HTR-8/SVneo (cell line): ENCODE data around the gene NCOA3.
"Not testable (repeated sequence)": the region's sequence is repeated elsewhere in the genome, so short reads cannot be mapped to it uniquely, and the experiment has no call there.

Source experiments
- DNase-seq: peaks from one replicate; pipeline ENCODE4 v3.0.0; 2011; ENCODE audit warnings: low spot score, mixed read lengths; ENCODE audit not compliant: insufficient read length
- FAIRE-seq: peaks from 2 replicates; lab custom pipeline; 2011; peaks lifted over from hg19 to GRCh38; lab: Jason Lieb, UNC

NCOA3 gene

DNA sequence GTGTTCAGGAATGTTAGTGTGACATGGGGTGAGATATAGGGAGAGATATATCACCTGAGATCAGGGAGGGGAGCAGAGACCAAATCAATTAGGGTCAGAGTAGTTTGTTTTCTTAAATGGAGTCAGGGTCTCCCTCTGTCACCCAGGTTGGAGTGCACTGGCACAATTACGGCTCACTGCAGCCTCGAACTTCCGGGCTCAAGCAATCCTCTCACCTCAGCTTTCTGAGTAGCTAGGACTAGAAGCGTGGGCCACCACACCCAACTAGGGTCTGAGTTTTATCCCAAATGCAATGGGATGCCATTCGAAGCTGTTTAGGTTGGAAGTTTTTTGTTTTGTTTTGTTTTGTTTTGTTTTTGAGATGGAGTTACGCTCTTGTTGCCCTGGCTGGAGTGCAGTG, 3.1 kb upstream of the NCOA3 start:
- no peak for DNase-seq
- no peak for FAIRE-seq

DNA sequence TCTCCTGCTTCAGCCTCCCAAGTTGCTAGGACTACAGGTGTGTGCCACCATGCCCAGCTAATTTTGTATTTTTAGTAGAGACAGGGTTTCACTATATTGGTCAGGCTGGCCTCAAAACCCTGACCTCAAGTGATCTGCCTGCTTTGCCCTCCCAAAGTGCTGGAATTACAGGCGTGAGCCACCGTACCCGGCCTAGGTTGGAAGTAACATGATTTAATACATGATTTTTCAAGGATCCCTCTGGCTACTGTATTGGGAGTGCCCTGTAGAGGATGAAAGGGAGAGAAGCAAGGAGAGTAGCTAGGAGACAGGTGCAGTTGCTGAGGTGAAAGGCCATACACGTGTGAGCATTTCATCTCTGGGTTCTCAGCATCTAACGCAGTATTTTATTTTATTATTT, 2.6 kb upstream of the NCOA3 start:
- FAIRE-seq (no peak), DNase-seq (no peak)

DNA sequence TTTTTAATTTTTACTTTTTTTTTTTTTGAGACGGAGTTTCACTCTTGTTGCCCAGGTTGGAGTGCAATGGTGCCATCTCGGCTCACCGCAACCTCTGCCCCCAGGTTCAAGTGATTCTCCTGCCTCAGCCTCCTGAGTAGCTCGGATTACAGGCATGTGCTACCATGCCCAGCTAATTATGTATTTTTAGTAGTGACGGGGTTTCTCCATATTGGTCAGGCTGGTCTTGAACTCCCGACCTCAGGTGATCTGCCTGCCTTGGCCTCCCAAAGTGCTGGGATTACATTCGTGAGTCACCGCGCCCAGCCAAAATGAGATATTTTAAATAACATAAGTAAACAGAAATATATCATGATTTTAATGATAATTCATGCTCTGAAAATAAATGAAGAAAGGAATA, 1.6 kb upstream of the NCOA3 start:
- DNase-seq, FAIRE-seq: not testable (repeated sequence)

DNA sequence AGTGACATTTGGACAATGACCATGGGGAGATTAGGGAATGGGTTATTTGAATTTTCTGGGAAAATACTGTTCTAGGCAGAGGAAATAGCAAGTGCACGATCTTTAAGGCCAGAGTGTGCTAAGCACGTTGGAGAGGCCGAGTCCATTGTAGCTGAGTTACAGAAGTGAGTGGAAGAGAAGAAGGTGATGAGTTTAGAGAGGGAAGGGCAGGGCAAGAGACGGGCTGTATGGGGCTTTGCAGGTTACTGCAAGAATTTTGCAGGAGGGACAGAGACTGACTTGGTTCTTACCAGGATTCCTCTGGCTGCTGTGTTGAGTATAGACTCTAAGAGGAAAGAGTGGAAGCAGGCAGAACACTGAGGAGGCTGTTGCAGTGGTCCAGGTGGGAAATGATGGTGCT, 1.1 kb upstream of the NCOA3 start:
- no peak for DNase-seq
- peak; percentile 42 for FAIRE-seq

DNA sequence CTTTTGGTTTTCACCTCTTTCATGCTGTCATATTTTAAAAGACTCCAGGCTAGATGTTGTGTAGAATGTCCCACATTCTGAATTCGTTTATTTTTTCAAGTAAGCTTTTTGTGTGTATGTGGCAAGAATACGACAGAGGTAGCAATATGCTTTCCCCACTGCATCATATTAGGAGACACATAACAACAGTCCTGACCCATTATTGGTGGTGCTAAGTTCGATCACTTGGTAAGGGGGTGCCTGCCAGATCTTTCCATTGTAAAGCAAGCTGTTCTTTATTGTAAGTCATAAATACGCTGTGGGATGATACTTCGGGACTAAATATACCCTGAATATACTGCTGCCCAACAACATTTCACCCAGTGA, 588 bp upstream of the NCOA3 start:
- no peak for DNase-seq
- no peak for FAIRE-seq

DNA sequence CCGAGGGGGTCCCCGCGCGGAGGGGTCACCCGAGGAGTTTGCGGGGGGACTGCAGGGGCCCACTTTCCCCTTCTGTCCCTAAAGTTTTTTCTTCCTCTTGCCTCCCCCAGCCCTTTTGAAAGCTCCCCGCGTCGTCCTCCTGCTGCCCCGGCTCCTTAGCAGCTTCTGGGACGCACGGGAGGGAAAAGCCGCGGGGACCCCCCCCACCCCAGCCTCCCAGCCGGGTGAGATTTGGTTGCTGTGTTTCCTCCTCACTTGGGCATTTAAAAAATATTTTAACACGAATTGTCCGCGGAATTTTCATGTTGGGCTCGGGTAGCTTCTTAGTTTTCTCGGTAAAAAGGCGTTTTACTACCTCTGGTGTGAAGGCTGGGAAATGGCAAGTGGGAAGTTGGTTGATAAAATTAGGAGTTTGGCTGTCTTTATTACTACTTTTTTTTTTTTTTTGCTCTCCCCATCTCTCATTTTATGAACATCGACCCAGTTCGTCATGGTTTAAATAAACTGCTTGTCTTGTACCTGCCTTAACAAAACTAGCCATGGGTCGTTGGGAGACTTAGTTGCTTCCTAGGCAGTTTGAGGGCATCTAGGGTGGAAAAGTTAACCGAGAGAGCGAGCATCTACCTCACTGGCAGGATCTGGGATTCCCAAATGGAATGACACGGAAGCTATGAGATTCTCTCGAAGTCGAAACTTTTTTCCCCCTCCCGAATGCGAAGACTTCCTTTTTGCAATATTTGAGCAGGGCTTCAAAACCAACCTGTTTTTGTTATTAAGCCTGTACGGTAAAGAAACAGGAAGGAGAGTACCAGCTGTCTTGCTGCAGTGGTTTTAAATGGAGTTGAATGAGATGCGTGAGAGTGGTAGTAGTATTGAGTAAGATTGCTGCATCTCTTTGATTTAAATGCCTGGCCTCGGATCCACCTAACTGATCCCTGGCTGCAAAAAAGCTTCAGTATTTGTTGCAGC, 868 bp downstream of the NCOA3 start:
- FAIRE-seq: no peak
- peak; percentile 72 for DNase-seq

DNA sequence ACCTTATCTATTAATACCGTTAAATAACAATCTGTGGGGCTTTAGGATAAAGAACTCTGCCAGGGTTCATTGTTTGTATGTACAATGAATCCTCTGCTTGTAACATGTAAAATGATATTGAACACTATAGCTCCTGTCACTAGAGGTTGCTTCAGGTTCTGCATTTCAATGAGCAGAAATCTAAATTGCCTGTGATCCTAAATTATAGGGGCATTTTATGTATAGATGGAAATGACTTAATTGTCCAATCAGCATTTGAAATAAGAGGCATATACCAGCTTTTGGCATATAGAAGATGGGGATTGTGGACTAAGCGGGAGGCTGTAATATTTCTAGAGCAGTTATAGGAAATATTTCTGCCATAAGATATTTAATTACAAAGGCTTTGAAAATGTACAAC, 2.0 kb downstream of the NCOA3 start:
- FAIRE-seq (no peak), DNase-seq (no peak)

DNA sequence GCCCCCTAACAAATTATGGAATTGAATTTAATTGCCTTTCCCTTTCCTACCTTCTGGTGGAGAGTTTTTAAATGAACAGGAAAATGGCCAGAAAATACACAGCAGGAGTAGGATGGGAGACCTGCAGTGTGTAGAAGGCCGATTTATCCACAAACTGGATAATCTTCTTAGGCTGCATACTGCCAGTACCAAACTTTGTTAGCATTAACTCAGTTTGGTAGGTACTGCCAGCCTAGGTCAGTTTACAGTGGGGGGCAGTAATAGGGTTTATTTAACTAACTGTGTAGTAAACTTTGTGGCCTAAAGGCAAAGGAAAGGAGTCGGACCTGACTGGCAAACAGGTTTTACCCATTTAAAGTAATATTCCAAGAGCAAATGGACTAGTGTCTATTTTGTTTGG, 4.6 kb downstream of the NCOA3 start:
- DNase-seq (no peak), FAIRE-seq (no peak)

DNA sequence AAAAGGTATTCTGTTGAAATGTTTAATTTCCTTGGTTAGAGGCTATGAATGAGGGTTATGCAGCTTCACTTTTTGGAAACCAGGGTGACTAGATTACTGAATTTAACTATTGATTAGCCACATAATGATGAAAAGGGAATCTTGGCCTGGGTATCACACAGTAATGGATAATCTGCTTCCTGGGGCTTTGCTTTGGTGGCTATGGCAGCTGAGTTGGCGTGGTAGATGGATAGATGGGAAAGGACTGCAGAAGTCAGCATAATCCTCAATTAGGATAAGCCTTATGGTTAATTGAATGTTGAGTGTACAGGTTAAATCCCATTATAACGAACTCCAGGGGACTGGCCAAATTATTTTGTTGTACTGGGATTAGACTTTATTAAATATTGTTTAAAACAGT, 5.2 kb downstream of the NCOA3 start:
- no peak for DNase-seq
- no peak for FAIRE-seq

DNA sequence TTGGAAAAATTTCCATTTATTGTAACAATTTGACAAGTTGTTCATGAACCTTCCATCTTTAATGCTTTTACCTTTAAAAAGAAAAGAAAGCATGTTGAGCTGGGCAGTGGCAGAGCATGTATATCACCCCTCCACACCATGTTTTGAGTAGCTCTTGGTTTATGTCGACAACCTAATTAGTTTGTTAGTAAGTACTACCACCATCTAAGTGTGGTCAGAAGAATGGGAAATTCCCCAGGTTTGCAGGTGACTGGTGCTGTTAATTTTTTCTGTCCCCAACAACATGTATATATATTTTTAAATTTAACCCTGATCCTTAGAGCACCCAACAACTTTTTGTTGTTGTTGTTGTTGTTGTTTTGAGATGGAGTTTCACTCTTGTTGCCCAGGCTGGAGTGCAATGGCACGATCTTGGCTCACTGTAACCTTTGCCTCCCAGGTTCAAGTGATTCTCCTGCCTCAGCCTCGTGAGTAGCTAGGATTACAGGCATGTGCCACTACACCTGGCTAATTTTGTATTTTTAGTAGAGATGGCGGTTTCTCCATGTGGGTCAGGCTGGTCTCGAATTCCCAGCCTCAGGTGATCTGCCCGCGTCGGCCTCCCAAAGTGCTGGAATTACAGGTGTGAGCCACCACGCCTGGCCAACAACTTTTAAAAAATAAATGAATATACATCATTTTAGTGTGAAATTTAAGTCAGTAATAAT, 5.7 kb downstream of the NCOA3 start:
- DNase-seq: not testable (repeated sequence)

DNA sequence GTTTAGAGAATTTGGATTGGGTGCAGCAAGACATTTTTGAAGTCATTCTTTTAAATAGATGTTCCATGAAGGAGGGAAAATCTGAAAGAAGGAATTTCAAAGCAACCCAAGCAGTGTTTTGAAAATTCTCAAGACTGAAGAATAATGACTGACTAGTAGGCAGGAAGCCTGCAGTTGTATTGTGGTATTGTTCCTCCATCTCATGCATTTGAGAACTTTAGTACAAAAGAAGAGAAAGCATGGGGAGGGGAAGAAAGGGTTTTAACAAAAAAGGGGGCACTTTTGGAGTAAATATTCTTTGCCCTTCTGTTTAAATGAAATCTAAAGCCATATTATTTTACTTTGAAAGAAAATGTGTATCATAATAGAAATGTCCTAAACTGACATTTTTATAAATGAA, 6.6 kb downstream of the NCOA3 start:
- FAIRE-seq (no peak), DNase-seq (no peak)

More for the DNA sequence above, 5.7 kb downstream of the NCOA3 start:
- not testable (repeated sequence) for FAIRE-seq

DNA sequence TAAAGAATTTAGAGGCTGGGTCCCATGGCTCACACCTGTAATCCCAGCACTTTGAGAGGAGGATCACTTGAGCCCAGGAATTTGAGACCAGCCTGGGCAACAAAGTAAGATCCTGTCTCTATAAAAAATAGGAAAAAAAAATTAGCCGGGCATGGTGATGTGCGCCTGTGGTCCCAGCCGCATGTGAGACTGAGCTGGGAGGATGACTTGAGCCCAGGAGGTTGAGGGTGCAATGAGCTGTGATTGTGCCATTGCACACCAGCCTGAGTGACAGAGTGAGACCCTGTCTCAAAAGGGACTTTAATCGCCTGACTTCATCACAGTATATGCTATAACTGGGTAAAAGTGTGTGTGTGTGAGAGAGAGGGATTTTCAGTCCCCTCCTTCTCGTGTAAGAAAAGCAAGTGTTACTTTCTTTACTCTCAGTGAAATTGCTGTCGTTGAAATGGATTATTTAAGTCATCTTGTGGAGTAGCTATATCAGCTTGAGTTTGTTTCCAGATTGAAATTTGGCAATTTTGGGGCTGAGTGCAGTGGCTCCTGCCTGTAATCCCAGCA, 7.5 kb downstream of the NCOA3 start:
- DNase-seq: no peak
- no peak for FAIRE-seq

DNA sequence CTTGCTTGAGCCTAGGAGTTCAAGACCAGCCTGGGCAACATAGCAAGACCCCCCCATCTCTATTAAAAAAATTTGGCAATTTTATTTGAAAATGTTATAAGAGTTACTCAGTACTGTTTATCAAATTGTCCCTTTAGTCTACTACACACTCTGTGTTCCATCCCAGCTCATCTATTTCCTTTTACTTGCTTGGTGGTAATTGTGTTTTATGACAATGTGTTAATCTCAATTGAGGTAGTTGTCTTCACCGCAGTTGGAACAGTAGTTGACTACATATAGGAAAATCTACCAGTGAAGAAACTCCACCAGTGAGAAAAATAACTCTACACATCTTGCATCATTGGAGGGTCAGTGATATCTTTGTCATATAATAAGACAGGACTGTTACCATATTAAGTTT, 8.0 kb downstream of the NCOA3 start:
- DNase-seq (no peak), FAIRE-seq (peak; percentile 20)

DNA sequence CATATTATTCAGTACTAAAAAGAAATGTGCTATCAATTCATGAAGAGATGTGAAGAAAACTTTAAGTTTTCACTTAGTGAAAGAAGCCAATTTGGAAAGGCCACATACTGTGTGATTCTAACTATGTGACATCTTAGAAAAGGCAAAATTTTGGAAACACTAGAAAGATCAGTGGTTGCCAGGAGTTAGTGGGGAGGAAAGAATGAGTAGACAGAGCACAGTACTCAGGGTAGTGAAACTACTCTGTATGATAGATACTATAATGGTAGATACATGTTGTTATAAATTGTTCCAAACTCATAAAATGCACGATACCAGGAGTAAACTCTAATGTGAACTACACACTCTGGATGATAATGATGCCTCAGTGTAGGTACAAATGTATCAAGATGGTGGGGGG, 14.2 kb downstream of the NCOA3 start:
- FAIRE-seq (peak; percentile 69), DNase-seq (no peak)

DNA sequence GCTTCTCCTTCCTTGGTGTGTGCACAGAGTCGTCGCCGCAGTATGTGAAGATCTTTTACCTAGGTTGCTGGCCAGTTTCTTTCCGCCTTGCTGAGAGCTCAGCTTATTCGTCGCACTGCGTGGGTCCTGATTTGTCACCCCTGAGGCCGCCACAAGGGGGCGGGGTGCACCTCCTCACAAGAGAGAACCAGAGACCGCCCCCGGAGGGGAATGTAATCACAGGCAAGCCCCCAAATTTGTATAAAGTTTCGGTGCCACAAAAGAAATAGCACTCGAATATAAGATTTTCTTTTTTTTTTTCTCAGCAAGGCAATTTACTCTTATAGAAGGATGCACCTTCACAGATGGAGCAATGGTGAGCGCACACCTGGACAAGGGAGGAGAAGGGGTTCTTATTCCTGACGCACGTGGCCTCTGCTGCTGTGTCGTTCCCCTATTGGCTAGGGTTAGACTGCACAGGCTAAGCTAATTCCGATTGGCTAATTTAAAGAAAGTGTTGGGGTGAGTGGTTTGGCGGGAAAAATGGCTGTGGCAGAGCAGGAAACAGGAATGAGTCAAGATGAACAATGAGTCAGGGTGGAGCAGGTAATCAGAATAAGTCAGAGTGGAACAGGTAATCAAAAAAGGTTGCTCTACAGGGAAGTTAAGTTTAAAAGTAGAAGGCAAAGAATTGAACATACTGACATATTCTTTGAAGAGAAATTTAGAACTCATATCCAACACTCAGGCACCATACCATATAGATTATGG, 19.5 kb downstream of the NCOA3 start:
- DNase-seq (no peak), FAIRE-seq (no peak)

DNA sequence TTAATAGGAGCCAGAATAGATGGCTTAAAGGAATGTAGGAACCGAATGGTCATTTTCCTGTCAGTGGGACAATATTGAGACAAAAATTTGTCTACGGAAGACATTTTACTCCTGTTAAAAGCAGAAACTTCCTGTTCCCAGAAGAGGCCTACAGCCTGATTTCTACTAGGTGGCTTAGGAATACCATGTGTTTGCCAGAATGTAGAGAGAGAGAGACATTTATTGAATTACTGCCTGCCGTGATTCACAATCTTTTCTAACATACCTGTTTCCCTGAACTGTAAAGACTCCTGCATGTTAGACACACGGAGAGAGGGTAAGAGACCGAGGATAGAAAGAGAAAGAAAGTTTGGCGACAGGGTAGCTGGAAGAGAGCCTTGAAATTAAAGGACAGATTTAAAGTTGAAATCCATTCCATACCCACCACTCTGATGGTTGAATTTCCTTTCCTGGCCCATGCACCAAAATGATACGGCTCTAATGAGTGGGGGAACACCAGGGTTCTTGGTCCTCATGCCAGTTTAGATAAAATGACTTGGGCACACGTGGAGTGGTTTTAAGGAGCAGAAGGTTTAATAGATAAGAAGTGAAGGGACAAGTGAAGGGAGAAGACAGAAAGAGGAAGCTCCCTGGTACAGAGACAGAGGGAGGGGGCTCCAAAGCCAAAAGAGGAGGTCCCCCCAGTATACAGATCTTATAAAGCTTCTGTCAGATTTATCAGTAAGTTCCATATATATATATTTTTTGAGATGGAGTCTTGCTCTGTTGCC, 22.5 kb downstream of the NCOA3 start:
- FAIRE-seq (no peak), DNase-seq (no peak)

DNA sequence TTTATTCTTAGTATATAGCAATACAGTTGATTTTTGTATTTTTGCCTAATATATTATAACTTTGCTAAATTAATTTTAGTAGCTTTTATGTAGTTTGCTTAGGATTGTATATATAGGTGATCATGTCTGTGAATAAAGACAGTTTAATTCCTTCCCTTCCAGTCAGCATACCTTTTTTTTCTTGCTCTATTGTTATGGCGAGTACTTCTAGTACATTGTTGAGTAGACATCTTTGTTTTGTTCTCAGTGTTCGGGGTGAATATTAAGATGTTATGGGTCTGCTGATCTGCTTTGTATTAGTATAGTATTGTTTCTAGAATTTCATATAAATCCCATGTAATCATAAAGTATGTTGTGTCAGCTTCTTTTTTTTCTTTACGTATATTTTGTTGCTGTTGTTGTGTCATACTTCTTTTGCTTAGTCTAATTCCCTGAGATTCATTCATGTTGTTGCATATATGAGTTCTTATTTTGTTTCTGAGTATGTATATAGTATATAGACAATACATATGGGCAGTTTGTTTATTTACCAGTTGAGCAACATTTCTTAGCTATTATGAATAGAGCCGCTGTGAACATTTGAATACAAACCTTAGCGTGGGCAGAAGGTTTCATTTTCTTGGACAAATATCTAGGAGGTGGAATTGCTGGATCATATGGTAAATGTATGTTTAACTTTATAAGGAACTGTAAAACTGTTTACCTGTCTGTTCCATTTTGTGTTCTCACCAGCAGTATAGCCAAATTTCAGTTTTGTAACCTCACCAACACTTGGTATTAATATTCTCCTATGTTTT, 25.5 kb downstream of the NCOA3 start:
- FAIRE-seq: no peak

DNA sequence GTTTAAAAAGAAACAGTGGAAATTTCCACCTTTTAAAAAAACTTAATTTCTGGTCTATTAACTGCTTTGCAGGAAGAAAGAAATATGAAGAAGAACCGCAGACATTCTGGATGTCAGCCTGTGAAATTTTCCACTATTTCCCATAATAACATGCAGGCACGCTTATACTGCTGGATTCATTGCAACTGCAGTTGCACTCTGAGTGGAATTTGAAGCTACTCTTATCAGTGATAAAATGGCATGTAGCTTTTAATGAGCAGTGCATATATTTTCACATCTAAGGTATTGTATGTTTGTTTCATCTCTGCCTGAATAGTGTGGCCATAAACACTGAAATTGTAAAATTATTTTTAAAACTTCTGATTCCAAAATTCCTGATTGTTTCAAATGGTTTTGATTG, 28.2 kb downstream of the NCOA3 start:
- no peak for DNase-seq
- FAIRE-seq: peak; percentile 55

More for the DNA sequence above, 25.5 kb downstream of the NCOA3 start:
- DNase-seq: no peak

DNA sequence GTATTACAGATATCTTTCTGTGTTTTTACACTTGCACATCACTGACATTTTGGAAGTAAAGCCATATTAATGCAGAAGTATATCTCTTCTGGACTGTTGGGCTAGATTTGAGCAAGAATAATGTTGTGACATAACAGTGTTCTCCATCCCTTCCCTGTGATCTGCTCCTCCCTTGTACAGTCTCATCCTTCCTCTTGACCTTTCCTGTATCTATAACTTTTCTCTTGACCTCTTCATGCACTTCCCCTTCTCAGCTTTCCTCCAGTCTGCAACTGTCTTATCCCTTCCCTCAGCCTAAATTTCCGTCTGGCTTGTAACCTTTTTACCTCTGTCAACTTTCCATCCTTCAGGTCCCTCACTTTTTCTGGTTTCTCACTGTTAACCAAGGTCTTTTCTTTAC, 29.8 kb downstream of the NCOA3 start:
- DNase-seq (no peak), FAIRE-seq (peak; percentile 76)
